Islet precursor cell (in vitro differentiated cells): Measurements from ENCODE around the gene ZMYND15.

ENCODE experiments used
- DNase-seq: peaks from one replicate; pipeline ENCODE4 v3.0.0-alpha.2; 2018

The ZMYND15 gene

GRCh38 chr17:4744999-4745969 is 5.7 kb downstream of the ZMYND15 start:
- DNase-seq = peak; percentile 81

- no peak for DNase-seq
These were observed 8.2 kb downstream of the ZMYND15 start for GRCh38 chr17:4747847-4748246.

DNA sequence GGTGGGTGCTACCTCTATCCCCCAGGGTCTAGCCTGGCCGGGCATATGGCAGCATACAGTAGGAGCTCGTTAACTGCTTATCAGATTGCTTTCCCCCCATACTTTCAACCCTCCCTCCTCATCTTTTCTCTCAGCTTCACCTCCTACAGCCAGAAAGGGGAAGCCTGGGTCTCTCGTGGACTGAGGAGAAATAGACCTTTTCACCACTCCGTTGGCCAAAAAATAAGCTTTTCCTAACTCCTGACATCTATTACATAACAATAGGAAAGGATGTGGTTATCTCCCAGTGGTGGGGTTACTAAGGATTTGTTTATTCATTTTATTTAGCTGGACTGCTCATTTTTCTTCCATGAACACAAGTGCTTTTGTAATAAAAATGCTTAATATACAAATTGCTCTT is 9.1 kb downstream of the ZMYND15 start:
- no peak for DNase-seq

DNA sequence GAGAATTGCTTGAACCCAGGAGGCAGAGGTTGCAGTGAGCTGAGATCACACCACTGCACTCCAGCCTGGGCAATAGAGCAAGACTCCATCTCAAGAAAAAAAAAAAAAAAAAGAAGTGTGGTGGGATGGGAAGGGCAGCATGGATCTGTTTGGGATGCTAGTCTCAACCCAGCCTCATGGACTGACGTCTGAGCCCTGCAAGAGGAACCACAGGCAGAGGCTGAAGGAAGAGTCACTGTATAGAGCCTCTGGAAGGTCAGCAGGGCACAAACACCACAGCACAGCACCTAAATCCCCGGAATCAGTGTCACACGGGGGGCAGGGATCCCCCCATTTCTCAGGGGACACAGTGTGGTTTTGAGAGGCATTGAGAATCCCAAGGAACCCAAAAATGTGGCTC is 11.0 kb downstream of the ZMYND15 start:
- DNase-seq = no peak

- no peak for DNase-seq
These were observed 12.3 kb downstream of the ZMYND15 start for GRCh38 chr17:4751932-4752331.

DNA sequence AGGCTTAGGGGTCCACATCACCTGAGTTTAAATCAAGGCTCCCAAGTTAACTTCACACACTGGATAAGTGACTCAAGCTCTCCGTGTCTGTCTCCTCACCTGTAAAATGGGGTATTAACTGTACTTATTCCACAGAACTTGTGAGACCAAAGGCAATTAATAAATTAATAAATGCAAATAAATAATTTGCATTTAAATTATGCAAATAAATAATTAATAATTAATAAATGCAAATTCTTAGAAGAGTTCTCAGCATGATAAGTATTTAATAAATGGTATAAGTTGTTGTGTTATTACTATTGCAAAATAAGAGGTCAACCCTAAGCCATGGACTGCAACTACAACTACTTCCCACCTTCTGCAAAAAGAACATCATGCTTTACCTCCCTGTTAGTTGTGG is 13.8 kb downstream of the ZMYND15 start:
- no peak for DNase-seq

DNA sequence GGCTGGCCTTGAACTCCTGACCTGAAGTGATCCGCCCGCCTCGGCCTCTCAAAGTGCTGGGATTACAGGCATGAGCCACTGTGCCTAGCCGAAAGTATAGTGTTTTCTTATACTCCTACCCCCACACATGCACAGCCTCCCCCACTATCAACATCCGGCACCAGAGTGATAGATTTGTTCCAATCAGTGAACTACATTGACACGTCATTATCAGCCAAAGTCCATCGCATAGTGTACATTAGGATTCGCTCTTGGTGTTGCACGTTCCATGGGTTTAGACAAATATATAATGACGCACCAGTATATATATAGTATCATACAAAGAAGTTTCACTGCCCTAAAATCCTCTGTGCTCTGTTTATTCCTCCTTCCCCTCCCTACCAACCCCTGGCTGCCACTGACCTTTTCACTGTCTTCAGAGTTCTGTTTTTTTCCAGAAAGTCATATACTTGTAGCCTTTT is 20.2 kb downstream of the ZMYND15 start:
- DNase-seq = no peak

- no peak for DNase-seq
These were observed 25.0 kb downstream of the ZMYND15 start for GRCh38 chr17:4764595-4764994.

GRCh38 chr17:4766201-4766600 is 26.6 kb downstream of the ZMYND15 start:
- no peak for DNase-seq

- no peak for DNase-seq
These were observed 27.1 kb downstream of the ZMYND15 start for GRCh38 chr17:4766723-4767122.

DNA sequence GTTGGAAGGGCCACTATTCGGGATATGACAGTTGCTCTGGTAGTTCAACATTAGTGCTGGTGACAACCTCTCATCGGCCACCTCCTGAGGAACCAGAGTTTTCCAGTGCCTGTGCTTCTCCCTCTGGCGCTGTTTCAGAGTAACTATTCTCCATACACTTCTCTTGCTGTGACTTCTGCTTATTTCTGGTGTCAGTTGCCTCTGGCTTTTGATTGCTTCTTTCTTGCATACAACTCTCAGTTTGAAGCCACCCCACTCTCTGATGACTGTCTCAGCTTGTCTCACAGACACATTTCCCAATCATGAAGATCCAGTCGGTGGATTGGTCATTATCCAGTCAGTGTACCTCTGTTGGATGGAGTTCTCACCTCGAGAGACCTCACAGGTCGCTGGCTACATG is 28.7 kb downstream of the ZMYND15 start:
- no peak for DNase-seq

DNA sequence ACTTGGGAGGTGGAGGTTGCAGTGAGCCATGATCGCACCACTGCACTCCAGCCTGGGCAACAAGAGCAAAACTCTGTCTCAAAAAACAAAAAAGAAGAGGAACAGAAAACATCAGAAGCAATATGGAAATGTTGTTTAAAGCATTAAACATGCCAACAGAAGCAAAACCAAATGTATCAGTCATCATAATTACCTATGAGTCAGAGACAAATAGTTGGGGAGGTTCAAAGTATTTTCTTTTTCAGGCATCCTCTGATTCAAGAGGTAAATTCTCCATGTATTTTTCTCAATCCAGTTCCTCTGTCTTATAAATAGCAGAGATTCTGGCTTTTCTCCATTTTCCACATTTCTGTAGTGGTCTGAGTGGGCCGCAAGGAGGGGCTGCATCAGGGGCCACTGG is 30.0 kb downstream of the ZMYND15 start:
- DNase-seq = no peak

DNA sequence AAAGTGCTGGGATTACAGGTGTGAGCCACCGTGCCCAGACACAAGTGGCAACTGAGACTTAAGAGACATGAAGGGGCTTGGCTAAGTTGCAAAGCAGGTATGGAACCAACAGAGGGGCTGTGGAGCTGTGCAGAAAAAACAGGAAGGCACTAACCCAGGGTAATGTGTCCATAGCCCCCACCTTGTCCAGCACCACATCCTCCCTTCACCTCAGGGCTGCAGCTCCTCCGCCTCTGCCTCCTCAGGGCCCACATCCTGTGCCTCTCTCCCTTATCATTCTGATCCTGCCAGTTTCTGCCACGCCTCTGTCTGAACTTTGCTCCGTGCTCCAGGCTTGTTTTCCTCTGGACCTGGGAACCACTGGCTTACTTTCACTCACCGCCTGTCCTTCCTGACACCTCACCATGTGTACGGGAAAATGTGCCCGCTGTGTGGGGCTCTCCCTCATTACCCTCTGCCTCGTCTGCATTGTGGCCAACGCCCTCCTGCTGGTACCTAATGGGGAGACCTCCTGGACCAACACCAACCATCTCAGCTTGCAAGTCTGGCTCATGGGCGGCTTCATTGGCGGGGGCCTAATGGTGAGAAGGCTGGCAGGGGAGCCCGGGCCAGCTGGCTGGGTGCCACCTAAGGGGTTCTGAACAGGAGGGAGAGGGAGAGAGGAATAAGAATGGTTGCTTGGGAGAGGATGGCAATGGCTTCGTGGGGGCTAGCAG is 32.0 kb downstream of the ZMYND15 start, which contains the start of gene TM4SF5:
TM4SF5 (plus strand) TSS at position 368 of the 716 bp plus-strand sequence; CDS start at position 405, 37 bp downstream.
- DNase-seq = no peak

DNA sequence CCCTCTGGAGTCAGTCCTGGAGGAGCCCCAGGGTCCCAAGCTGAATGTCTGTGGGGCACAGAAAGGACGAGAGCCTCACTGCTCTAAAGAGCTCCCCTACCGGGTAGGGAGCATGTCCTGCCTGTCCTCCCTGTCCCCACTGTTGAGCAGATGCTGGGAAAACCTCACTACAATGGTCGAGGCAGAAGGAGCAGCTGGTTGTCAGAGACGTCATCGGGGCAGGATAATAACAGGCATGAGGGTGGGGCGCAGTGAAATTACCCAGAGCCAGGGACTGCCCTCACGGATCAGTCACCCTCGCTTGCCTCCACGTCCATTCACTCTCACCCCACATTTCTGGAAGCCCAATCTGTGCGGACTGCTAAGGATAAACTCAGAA is 32.6 kb downstream of the ZMYND15 start:
- DNase-seq = no peak

DNA sequence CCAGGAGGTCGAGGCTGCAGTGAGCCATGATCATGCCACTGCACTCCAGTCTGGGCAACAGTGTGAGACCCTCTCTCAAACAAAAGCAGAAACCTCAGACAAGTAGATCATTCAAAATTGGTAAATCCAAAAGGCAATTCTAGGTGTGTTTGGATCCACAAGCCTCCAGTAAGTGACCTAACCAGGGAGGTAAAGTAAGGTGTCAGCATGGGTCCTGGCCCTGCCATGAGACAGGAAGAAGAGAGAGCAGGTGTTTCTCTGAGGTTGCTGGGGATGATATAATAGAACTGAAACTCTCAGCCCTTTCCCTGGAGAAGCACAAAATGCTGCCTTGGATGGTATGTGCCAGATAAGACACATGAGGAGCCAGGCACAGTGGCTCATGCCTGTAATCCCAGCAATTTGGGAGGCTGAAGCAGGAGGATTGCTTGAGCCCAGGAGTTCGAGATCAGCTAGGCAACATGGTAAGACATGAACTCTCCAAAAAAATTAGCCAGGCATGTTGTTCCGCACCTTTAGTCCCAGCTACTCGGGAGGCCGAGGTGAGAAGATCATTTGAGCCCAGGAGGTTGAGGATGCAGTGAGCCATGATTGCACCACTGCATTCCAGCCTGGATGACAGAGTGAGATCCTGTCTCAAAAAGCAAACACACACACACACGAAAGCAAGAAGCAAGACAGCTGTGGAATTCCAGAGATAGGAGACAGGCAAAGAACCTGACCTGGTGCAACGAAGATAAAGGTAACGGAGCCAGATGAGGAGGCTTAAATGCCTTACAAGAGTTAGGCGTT is 38.5 kb downstream of the ZMYND15 start:
- DNase-seq = peak; percentile 67

- no peak for DNase-seq
These were observed 40.8 kb downstream of the ZMYND15 start for GRCh38 chr17:4780325-4780955.

- DNase-seq = no peak
These were observed 43.0 kb downstream of the ZMYND15 start for GRCh38 chr17:4782652-4783051.

DNA sequence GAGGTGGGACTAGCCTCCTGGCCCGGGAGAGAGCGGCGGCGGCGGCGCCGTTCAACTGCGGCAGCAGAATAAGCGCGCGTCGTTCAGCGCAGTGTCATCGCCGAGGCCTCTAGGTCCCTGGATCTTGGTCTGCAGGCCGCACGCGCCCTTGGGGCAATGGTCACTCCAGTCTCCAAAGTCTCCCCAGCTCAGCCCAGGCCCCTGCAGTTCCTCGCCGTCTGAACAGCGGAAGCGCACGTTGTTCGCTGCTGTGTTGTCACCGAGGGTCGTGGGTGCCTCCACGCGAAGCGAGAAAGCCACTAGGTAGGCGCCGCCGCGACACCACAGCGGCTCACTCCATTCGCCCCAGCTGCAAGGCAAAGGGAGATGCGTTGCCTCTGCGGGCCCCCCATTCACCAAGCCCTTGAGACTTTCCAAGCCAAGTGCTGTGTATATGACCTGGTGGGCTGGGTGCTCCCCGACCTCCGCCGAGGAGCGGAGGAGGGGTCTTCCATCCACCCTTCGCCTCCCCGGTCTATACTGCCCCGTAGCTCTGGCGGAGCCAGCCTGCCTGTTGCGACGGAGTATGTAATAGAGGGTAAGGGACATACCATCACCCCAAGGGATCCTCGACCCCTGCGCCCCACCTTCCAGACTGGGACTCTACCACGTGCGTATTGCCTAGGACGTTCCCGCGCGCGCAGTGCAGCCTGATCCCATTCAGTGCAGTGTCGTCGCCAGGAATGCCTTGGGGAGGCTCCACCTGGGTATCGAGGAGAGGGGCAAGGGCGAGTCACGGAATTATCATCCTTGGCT is 45.9 kb downstream of the ZMYND15 start:
- DNase-seq = no peak

DNA sequence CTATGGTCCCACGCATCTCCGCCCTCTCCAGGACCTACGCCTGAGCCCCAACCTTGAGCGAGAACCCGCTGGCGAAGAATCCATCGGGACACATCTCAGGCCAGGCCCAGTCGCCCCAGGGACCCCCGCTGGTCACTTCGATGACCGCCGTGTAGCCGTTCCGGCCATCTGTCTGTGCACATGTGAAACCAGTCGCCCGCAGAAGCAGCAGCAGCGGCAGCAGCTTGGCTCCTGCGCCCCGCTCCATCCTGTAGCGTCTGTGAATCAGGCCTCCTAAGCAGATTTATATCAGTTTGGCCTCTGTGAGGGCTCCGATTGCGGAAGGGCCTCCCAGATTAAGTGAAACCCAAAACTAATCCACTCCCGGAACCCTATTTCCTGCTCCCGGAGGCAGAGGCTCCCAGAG is 46.5 kb downstream of the ZMYND15 start, which contains the start of gene VMO1:
VMO1 (minus strand) TSS at position 259 of the 406 bp plus-strand sequence; CDS start at position 247, 12 bp downstream.
- DNase-seq = no peak

DNA sequence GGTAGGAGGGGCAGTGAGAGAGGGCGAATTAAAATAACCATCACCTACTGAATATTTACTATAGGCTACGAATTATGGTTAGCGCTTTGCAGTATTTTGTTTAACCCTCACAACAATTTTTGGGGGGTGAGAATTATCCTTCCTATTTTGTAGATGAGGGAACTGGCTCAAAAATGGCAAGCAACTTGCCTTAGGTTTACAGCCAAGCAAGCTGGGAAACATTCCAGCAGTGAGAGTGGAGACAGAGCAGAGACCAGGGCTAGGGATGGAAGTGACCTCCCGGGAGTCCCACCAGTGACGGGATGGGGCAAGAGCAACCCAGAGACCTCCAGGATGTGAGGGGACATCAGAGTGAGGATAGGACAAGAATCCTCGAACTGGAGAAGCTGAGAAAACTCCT is 46.9 kb downstream of the ZMYND15 start:
- no peak for DNase-seq

DNA sequence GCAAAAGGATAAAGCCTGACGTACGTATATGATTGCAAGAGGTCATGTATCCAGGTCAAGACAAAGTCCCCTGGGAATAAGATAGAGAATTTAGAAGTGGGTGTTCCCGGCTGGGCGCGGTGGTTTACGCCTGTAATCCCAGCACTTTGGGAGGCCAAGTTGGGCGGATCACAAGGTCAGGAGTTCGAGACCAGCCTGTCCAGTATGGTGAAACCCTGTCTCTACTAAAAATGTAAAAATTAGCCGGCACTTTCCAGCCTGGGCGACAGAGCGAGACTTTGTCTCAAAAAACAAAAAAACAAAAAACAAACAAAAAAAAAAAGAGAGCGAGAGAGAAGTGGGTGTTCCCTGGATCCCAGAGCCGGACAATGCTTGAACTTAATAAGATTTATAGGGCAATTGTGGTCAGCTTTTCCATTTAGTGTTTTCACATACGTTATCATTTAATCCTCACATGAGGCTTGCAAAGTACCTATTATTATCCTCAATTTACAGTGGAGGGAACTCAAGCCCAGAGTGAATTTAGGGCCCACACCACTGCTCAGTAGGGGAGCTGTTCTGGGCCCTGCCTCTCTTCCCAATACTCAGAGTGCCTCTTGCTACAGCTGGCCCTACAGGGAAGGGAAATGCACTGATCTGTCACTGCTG is 48.6 kb downstream of the ZMYND15 start:
- DNase-seq = no peak
